IMR-90 (cell line): ENCODE results near the gene PPP3CB.

Experiments used
- BHLHE40 ChIP-seq: fragments of 150-350 bp; IDR thresholded peaks from 2 replicates; pipeline ENCODE4 v1.6.1; 2016; ENCODE audit warnings: mild to moderate bottlenecking, low read depth, low read length
- CEBPB ChIP-seq: IDR thresholded peaks from 2 replicates; pipeline ENCODE4 v1.6.1; 2012; ENCODE audit warnings: low read depth, low read length, improper control_type of control experiment
- CTCF ChIP-seq: conservative IDR thresholded peaks from 2 replicates; pipeline ENCODE4 v1.5.1; 2012; ENCODE audit warnings: mild to moderate bottlenecking, low read depth, low read length, improper control_type of control experiment
- FOS ChIP-seq: fragments of 150-350 bp; IDR thresholded peaks from 2 replicates; pipeline ENCODE4 v1.6.1; 2016; ENCODE audit warnings: low read depth, low read length
- MAZ ChIP-seq: IDR thresholded peaks from 2 replicates; pipeline ENCODE4 v1.6.1; 2012; ENCODE audit warnings: low read depth, mild to moderate bottlenecking, low read length, improper control_type of control experiment, moderate library complexity, borderline replicate concordance
- MXI1 ChIP-seq: IDR thresholded peaks from 2 replicates; pipeline ENCODE4 v1.6.1; 2012; ENCODE audit warnings: low read depth, mild to moderate bottlenecking, low read length, moderate library complexity, borderline replicate concordance
- POLR2A ChIP-seq: IDR thresholded peaks from 2 replicates; pipeline ENCODE4 v1.6.1; 2012; ENCODE audit warnings: mild to moderate bottlenecking, low read depth, low read length
- RAD21 ChIP-seq: IDR thresholded peaks from 2 replicates; pipeline ENCODE4 v1.6.1; 2012; ENCODE audit warnings: low read length, improper control_type of control experiment
- RCOR1 ChIP-seq: IDR thresholded peaks from 2 replicates; pipeline ENCODE4 v1.6.1; 2012; ENCODE audit warnings: mild to moderate bottlenecking, low read length, improper control_type of control experiment; ENCODE audit not compliant: insufficient replicate concordance
- RFX5 ChIP-seq: IDR thresholded peaks from 2 replicates; pipeline ENCODE4 v1.8.0; 2012; ENCODE audit warnings: low read depth, mild to moderate bottlenecking, low read length, moderate library complexity
- SMC3 ChIP-seq: fragments of 150-350 bp; IDR thresholded peaks from 2 replicates; pipeline ENCODE4 v1.6.1; 2016; ENCODE audit warnings: low read depth, mild to moderate bottlenecking, antibody characterized with exemption, low read length, moderate library complexity
- TF ChIP-seq, protein P1 (sequence below): fragments of 150-350 bp; IDR thresholded peaks from 2 replicates; pipeline ENCODE4 v1.6.1; 2017; ENCODE audit warnings: mild to moderate bottlenecking, antibody characterized with exemption, low read length, low read depth
- TF ChIP-seq, protein P2 (sequence below): fragments of 150-350 bp; IDR thresholded peaks from 2 replicates; pipeline ENCODE4 v1.6.1; 2016; ENCODE audit warnings: low read depth, mild to moderate bottlenecking, low read length, moderate library complexity, borderline replicate concordance

DNA sequence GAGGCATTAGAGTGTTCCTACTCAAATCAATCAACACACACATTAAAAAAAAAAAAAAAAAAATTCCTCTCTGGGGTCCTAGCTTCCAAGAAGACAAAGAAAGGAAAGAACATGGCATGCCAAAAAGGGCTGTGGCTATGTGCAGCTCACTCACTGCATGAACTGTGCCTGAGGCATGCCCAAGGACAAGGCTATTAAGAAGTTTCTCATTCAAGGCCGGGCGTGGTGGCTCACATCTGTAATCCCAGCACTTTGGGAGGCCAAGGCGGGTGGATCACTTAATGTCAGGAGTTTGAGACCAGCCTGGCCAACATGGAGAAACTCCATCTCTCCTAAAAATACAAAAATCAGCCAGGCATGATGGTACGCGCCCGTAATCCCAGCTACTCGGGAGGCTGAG, 41.9 kb upstream of the PPP3CB start:
- no peak for TF ChIP-seq MXI1
- no peak for TF ChIP-seq CTCF
- TF ChIP-seq, protein P1, sequence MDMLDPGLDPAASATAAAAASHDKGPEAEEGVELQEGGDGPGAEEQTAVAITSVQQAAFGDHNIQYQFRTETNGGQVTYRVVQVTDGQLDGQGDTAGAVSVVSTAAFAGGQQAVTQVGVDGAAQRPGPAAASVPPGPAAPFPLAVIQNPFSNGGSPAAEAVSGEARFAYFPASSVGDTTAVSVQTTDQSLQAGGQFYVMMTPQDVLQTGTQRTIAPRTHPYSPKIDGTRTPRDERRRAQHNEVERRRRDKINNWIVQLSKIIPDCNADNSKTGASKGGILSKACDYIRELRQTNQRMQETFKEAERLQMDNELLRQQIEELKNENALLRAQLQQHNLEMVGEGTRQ, result no peak
- no peak for TF ChIP-seq SMC3
- TF ChIP-seq POLR2A, result no peak
- TF ChIP-seq RAD21, result no peak
- TF ChIP-seq CEBPB, result no peak
- no peak for TF ChIP-seq BHLHE40
- TF ChIP-seq, protein P2, sequence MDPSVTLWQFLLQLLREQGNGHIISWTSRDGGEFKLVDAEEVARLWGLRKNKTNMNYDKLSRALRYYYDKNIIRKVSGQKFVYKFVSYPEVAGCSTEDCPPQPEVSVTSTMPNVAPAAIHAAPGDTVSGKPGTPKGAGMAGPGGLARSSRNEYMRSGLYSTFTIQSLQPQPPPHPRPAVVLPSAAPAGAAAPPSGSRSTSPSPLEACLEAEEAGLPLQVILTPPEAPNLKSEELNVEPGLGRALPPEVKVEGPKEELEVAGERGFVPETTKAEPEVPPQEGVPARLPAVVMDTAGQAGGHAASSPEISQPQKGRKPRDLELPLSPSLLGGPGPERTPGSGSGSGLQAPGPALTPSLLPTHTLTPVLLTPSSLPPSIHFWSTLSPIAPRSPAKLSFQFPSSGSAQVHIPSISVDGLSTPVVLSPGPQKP, result no peak
- no peak for TF ChIP-seq RCOR1
- TF ChIP-seq MAZ, result no peak
- no peak for TF ChIP-seq RFX5
- no peak for TF ChIP-seq FOS
